CD14-positive monocyte (primary cell): ENCODE data around the gene PPP2R3B. TPM values are rescaled to one million over a fixed set of nuclear protein-coding genes. Genes with fewer than 3 reads are reported as not detected.

Source experiments
- DNase-seq, 3 donors: peaks; one replicate each; pipeline ENCODE4 v3.0.0-alpha.2; 2011 to 2022
- H2AFZ ChIP-seq: 2 replicates; pipeline ENCODE4 v1.6.0; 2012; ENCODE audit warnings: mild to moderate bottlenecking, low read depth, low read length, inconsistent platforms; ENCODE audit not compliant: insufficient read depth, poor library complexity, severe bottlenecking
- H3K27ac ChIP-seq, 2 donors: 1 replicate in 1 of 2; 2 replicates in 1 of 2; pipeline ENCODE4 v1.5.1; 2012 to 2013; ENCODE audit warnings: low read length in 2 of 2, control low read depth in 1 of 2, inconsistent platforms in 1 of 2, low read depth in 1 of 2, mild to moderate bottlenecking in 1 of 2
- H3K27me3 ChIP-seq, 2 donors: one replicate each; pipeline versions ENCODE4 v1.6.0 to v1.6.1; 2011 to 2013; ENCODE audit warnings: low read length in 2 of 2; ENCODE audit not compliant: control insufficient read depth in 2 of 2, insufficient read depth in 2 of 2
- H3K36me3 ChIP-seq, 2 donors: replicated peaks in 1 of 2; 1 replicate in 1 of 2; 2 replicates in 1 of 2; pipeline versions ENCODE4 v1.5.1 to v1.6.1; 2012 to 2013; ENCODE audit warnings: low read length in 2 of 2, control low read depth in 1 of 2, inconsistent platforms in 1 of 2, mild to moderate bottlenecking in 1 of 2; ENCODE audit not compliant: insufficient read depth in 2 of 2, control insufficient read depth in 1 of 2
- H3K4me1 ChIP-seq, 2 donors: 1 replicate in 1 of 2; 2 replicates in 1 of 2; pipeline versions ENCODE4 v1.5.1 to v1.6.1; 2012 to 2013; ENCODE audit warnings: low read length in 2 of 2, control low read depth in 1 of 2, inconsistent platforms in 1 of 2, mild to moderate bottlenecking in 1 of 2, moderate library complexity in 1 of 2; ENCODE audit not compliant: insufficient read depth in 2 of 2, control insufficient read depth in 1 of 2
- H3K4me2 ChIP-seq: replicated peaks from 2 replicates; pipeline ENCODE3; 2012; ENCODE audit warnings: low read length, moderate library complexity, mild to moderate bottlenecking; ENCODE audit not compliant: poor library complexity, severe bottlenecking; ENCODE audit errors: extremely low read depth
- H3K4me3 ChIP-seq, 3 experiments: fragments of 200-600 bp in 1 of 3; sonication (generic) in 1 of 3; replicated peaks in 1 of 3; 1 replicate in 2 of 3; 2 replicates in 1 of 3; pipeline ENCODE4 v1.5.1; 2011 to 2013; ENCODE audit warnings: low read length in 3 of 3, mild to moderate bottlenecking in 3 of 3, control low read depth in 2 of 3, low read depth in 2 of 3, inconsistent platforms in 1 of 3, moderate library complexity in 1 of 3
- H3K79me2 ChIP-seq: 2 replicates; pipeline ENCODE4 v1.6.0; 2012; ENCODE audit warnings: mild to moderate bottlenecking, control low read depth, inconsistent platforms, low read length, moderate library complexity; ENCODE audit not compliant: insufficient read depth
- H3K9ac ChIP-seq: 2 replicates; pipeline ENCODE4 v1.6.0; 2017; ENCODE audit warnings: low read length, mild to moderate bottlenecking; ENCODE audit not compliant: insufficient read depth, poor library complexity, severe bottlenecking
- H3K9me3 ChIP-seq, 2 donors: replicated peaks in 1 of 2; 1 replicate in 1 of 2; 2 replicates in 1 of 2; pipeline versions ENCODE4 v1.5.1 to v1.6.1; 2012 to 2013; ENCODE audit warnings: low read length in 2 of 2, control low read depth in 1 of 2; ENCODE audit not compliant: control insufficient read depth in 1 of 2, insufficient read depth in 1 of 2
- H4K20me1 ChIP-seq: 2 replicates; pipeline ENCODE4 v1.6.0; 2012; ENCODE audit warnings: mild to moderate bottlenecking, low read length, control low read depth, moderate library complexity; ENCODE audit not compliant: insufficient read depth
- H3K27ac Mint-ChIP-seq, 7 donors: one replicate each; pipeline ENCODE4 v1.8.0; 2020; ENCODE audit warnings: mild to moderate bottlenecking in 7 of 7, mixed read lengths in 7 of 7, moderate library complexity in 6 of 7, inconsistent platforms in 2 of 7
- H3K27me3 Mint-ChIP-seq, 3 donors: one replicate each; pipeline ENCODE4 v1.8.0; 2021 to 2022; ENCODE audit warnings: low read depth in 3 of 3, mild to moderate bottlenecking in 3 of 3, mixed read lengths in 3 of 3, moderate library complexity in 3 of 3, inconsistent platforms in 1 of 3
- H3K36me3 Mint-ChIP-seq, 2 donors: one replicate each; pipeline ENCODE4 v1.8.0; 2020; ENCODE audit warnings: mixed read lengths in 2 of 2, inconsistent platforms in 1 of 2, mild to moderate bottlenecking in 1 of 2
- H3K4me1 Mint-ChIP-seq: one replicate; pipeline ENCODE4 v1.8.0; 2020; ENCODE audit warnings: mild to moderate bottlenecking, mixed read lengths
- H3K4me3 Mint-ChIP-seq, 2 donors: one replicate each; pipeline ENCODE4 v1.8.0; 2020; ENCODE audit warnings: mild to moderate bottlenecking in 2 of 2, mixed read lengths in 2 of 2, moderate library complexity in 1 of 2
- H3K9me3 Mint-ChIP-seq, 7 donors: one replicate each; pipeline ENCODE4 v1.8.0; 2020 to 2022; ENCODE audit warnings: mixed read lengths in 7 of 7, mild to moderate bottlenecking in 6 of 7, moderate library complexity in 6 of 7, inconsistent platforms in 2 of 7
- CTCF ChIP-seq: fragments of 200-600 bp; IDR thresholded peaks from one replicate; pipeline ENCODE4 v1.8.0; 2022; ENCODE audit warnings: antibody characterized with exemption, mild to moderate bottlenecking
- WGBS: methylation state at CpG from one replicate; pipeline ENCODE4 v1.1.5; 2013; ENCODE audit warnings: missing lambda C conversion rate; ENCODE audit not compliant: insufficient coverage; 5-methylcytosine and 5-hydroxymethylcytosine counted together
- intact Hi-C, 2 donors: fragments of 100-400 bp; cut with micrococcal nuclease; formaldehyde crosslinking; loops; one replicate each; pipeline versions ENCODE4 v1.15.0 to v1.15.1; 2023
- polyA plus RNA-seq, 3 donors: library from polyadenylated mRNA; depleted of rRNA in 1 of 3; unstranded in 2 of 3; stranded (reverse) in 1 of 3; fragments of 300-500 nt in 2 of 3; fragments of >200 nt in 1 of 3; fragmentation: Illumina TruSeq in 2 of 3; gene quantifications; 1 replicate in 2 of 3; 2 replicates in 1 of 3; pipeline ENCODE4 v1.2.3, GENCODE V29; 2012 to 2021

PPP2R3B gene
- polyA plus RNA-seq, 3 donors = 2.1 to 9.0 (median 2.3) TPM

GRCh38 chrX:319579-320125 is 67.1 kb downstream of the PPP2R3B start:
- H3K27ac ChIP-seq = peak overlapping the region; percentile 62 to 92
- Mint-ChIP-seq H3K9me3 (peaks cover 0 to 10% (median 3%) of the 10 kb centered on the region in 7 donors), H3K27me3 (peaks cover 12 to 37% (median 36%) of the 10 kb centered on the region in 3 donors), H3K4me3 (peak overlapping the region; percentile 75 to 85), H3K4me1 (peaks cover 33% of the 10 kb centered on the region), H3K36me3 (peaks cover 0 to 2% of the 10 kb centered on the region in 2 donors), H3K27ac (peak overlapping the region in 2 of 7 donors; percentile 54 to 96)
- H3K79me2 ChIP-seq = peaks cover 14% of the 10 kb centered on the region
- intact Hi-C loops = loop anchor here (2.0 to 5.0 kb wide), 4 partner anchors 42 to 68 kb away; partner anchors contain the start of gene PPP2R3B (in 1 of the 2)
- peak overlapping the region; percentile 81 to 98 (median 85) for H3K4me3 ChIP-seq
- peaks cover 0 to 27% of the 10 kb centered on the region in 2 donors for H3K27me3 ChIP-seq
- WGBS = under 1% methylated on average over 41 of the region's 41 CpGs
- H3K9me3 ChIP-seq = no peaks in the 10 kb centered on the region
- peak overlapping the region; percentile 85 for H2AFZ ChIP-seq
- TF ChIP-seq CTCF = no peak
- peak overlapping the region; percentile 91 for H3K9ac ChIP-seq
- peaks cover 11% of the 10 kb centered on the region for H4K20me1 ChIP-seq
- peaks cover 19 to 27% of the 10 kb centered on the region in 2 donors for H3K4me1 ChIP-seq
- peak in 1 of 3 donors; percentile 21 for DNase-seq
- peaks cover 13 to 19% of the 10 kb centered on the region in 2 donors for H3K36me3 ChIP-seq
- peak overlapping the region; percentile 94 for H3K4me2 ChIP-seq

- under 1% methylated on average over 97 of the region's 97 CpGs for WGBS
- Mint-ChIP-seq H3K27me3 (peaks cover 10 to 30% (median 29%) of the 10 kb centered on the region in 3 donors), H3K4me1 (peaks cover 28% of the 10 kb centered on the region), H3K9me3 (peaks cover 0 to 12% (median 4%) of the 10 kb centered on the region in 7 donors), H3K4me3 (peak within 1 kb of the TSS; percentile 85 to 93), H3K36me3 (peaks cover 4% of the 10 kb centered on the region in 2 donors), H3K27ac (peak within 1 kb of the TSS; percentile 96 to 100 (median 98))
- peaks cover 0 to 24% of the 10 kb centered on the region in 2 donors for H3K27me3 ChIP-seq
- intact Hi-C loops = loop anchor here (2.0 to 5.0 kb wide), 3 partner anchors 42 to 66 kb away; no protein-coding TSS in a partner anchor
- H3K9me3 ChIP-seq = no peaks in the 10 kb centered on the region
- H3K9ac ChIP-seq = peak within 1 kb of the TSS; percentile 91
- TF ChIP-seq CTCF = no peak
- peak within 1 kb of the TSS; percentile 94 for H3K4me2 ChIP-seq
- H3K79me2 ChIP-seq = peaks cover 14% of the 10 kb centered on the region
- H3K36me3 ChIP-seq = peaks cover 18 to 26% of the 10 kb centered on the region in 2 donors
- H4K20me1 ChIP-seq = peaks cover 11% of the 10 kb centered on the region
- H3K27ac ChIP-seq = peak within 1 kb of the TSS; percentile 92 to 93
- H2AFZ ChIP-seq = peak within 1 kb of the TSS; percentile 85
- peak within 1 kb of the TSS; percentile 81 to 98 (median 85) for H3K4me3 ChIP-seq
- peaks cover 19 to 23% of the 10 kb centered on the region in 2 donors for H3K4me1 ChIP-seq
- peak; percentile 99 to 100 (median 100) for DNase-seq
Measured at GRCh38 chrX:318739-319578, 67.7 kb downstream of the PPP2R3B start, which contains the start of gene GTPBP6. TSS of gene GTPBP6 (minus strand) at chrX:318796. CDS start at chrX:318787, 9 bp downstream.
